Activated effector memory CD4-positive, alpha-beta T cell treated with Interleukin-2 at 50 U/mL for 16 hours (primary cell): ENCODE results near the gene ALDH1A2.
"Not testable (repeated sequence)": the region's sequence is repeated elsewhere in the genome, so short reads cannot be mapped to it uniquely, and the experiment has no call there.

ENCODE experiments used
- DNase-seq: peaks from one replicate; pipeline ENCODE4 v3.0.0-alpha.2; 2020

Gene ALDH1A2

DNA sequence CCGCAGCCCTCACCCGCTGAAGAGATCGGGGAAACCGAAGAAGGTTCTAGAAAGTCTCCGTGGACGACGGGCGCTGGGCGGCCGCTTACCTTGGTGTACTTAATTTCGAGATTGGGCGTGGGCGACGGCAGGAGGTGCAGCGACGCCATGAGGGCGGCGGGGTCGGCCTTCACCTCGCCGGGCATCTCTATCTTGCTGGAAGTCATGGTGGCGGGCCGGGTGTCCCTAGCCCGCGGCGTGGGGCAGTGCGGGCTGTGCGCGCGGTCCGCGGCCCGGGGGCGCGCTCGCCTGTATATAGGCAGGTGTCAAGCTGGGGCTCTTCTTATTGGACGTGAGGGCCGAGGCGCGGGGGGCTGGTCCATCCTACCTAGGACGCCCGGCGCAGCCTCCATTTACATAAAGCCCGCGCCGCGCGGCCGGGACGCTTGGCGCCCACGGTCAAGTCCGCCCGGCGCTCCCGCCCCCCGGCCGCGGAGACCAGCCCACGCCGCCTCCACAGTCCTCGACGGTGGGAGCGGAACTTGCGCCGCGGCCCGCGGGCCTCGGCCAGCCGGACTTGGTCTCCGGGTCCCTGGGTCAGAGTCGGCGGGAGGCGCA, at the start of gene ALDH1A2:
Gene ALDH1A2 (minus strand): TSS at position 267 of the 597 bp plus-strand sequence. CDS start 61 bp downstream, at position 206.
- no peak for DNase-seq

DNA sequence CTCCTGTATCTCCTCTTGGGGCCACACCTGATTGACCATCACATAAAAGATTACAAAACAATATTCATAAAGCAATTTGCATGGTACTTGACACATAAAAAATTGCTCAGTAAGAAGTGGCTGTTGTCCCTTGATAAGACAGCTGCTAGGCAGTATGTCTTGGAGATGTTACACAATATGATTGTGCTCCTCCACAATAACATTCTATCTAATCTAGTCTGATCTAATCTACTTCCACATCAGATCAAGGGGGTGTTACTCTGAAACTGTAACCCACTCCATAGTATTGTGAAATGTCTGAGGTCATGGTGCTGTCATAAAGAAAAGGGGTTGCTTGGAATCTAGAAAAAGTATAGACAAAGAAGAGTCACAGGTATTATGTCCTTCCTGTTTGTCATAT, 49.3 kb upstream of the ALDH1A2 start:
- DNase-seq: no peak

DNA sequence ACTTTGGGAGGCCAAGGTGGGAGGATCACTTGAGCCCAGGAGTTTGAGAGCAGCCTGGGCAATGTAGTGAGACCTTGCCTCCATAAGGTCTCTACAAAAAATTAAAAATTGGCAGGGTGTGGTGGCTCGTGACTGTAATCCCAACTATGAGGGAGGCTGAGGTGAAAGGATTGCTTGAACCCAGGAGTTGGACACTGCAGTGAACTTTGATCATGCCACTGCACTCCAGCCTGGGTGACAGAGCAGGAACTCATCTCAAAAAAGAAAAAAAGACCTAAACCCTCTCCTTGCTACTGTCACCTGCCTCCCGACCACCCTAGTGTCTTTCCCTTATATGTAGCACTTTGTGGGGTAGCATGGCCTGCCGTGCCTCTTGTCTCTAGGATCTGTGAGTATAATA, 48.9 kb upstream of the ALDH1A2 start:
- DNase-seq: no peak

DNA sequence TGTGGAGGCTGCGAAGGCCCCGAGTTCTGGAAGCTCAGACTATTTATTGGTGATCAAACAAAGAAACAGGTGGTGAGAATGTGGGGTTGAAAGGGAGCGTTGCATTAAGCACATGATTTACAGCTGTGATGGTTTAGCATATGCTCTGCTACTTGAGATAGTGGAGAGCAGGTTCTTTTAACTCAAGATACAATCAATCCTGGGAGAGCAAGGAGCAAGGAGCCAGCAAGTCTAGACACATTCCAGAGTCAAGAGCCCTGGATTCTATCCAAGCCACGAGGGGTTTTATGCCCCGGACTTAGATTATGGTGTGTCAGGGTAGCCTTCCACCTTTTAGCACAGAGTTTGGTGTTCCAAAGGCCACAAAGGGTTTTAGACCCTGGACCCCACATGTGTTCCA, 47.8 kb upstream of the ALDH1A2 start:
- not testable (repeated sequence) for DNase-seq

DNA sequence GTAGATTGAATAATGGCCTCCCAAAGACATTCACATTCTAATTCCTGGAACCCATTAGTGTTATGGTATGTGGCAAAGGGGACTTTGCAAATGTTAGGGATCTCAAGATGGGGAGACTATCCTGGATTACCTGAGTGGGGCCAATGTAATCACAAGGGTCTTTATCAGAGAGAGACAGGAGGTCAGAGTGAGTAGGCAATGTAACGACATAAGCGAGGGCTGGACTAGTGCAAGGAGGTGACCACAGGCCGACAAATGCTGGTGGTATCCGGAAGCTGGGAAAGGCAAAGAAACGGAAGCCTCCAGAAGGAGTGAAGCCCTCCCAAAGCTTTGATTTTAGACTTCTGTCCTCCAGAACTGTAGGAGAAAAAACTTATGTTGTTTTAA, 46.2 kb upstream of the ALDH1A2 start:
- no peak for DNase-seq

DNA sequence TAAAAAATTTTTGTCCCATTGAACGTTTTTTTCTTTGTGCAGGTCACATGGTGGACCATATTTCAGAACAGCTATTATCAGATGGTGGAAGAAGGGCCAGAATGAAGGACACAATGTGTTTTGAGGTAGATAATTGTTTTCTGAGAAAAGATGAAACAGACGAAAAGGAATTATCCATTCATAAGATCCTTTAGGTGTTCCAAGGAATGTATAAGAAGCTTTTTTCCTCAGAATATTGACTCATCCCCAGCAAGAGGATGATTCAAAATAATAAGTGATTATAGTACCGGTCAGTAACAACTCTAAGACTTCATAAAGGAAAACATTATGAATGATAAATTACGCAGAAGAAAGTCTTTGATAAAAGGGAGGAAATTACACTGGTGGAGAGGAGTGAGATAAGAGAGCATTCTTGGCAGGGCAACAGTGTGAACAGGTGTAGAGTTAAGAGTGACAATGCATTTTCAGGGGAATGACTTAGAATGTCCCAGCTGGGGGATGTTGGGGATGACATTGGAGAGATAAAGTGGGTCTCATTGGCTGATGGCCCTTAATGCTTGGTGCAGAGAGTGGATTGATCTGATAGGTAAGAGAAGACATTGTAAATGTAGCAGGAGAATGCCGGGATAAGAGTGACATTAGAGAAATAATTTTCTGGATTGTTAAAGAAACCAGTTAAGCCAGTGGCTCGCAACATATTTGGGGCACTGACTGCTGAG, 45.6 kb upstream of the ALDH1A2 start:
- no peak for DNase-seq

DNA sequence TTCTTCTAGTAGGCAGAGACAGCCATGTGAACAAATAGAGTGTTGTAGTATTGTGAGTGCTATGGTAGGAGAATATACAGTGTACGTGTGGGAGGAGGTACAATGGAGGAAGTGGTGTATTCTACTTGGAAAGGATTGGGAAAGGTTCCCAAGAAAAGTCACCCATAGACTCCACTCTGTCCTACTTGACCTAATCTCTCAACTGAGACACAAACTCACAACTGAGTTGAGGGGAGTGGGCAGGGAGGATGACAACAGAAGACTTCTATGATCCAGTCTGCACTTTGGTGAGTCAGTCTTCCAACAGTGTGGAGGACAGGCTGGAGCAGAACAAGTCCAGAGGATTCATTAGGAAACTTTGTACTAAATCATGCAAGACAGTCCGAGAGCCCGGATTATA, 43.9 kb upstream of the ALDH1A2 start:
- DNase-seq: no peak

DNA sequence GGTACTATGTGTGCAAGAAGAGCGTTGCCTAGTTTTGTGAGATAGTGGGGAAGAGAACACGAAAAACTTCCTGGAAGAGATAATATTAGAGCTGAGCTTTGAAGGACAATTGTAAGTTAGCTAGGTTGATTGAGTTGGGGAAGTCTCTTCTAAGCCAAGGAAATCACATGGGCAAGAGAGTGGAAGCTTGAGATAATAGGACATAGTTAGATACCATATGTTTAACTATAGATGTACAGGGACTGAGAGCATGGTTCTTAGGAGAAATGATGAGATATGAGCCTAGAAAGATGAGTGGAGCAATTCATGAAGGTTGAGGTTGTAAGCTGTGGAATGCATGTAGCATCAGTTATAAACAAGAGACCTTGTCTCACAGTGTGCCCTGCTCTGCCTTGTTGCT, 42.6 kb upstream of the ALDH1A2 start:
- no peak for DNase-seq

DNA sequence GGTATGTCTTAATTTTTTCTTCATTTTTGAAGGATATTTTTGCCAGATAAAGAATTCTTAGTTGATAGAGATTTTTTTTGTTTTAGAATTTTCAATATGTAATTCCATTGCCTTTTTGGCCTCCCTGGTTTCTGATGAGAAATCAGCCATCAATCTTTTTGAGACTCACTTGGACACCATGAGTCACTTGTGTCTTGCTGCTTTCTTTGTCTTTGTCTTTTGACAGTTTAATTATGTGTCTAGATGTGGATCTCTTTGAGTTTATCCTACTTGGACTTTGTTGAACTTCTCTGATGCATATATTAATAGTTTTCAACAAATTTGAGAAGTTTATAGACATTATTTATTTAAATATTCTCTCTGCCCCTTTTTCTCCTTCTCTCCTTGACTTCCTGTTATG, 38.0 kb upstream of the ALDH1A2 start:
- no peak for DNase-seq

DNA sequence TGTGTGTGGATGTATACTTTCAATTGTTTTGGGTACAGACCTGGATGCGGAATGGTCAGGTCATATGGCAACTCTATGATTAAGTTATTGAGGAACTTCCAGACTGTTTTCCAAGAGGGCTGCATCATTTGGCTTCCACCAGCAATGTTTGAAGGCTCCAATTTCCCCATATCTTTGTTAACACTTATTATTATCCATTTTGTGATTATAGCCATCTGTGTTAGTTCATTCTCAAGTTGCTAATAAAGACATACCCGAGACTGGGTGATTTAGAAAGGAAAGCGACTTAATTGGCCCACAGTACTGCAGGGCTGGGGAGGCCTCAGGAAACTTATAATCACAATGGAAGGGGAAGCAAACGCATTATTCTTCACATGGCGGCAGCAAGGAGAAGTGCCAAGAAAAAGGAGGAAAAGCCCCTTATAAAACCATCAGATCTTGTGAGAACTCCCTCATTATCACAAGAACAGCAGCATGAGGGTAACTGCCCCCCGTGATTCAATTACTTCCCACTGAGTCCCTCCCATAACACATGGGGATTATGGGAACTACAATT, 31.1 kb upstream of the ALDH1A2 start:
- no peak for DNase-seq

DNA sequence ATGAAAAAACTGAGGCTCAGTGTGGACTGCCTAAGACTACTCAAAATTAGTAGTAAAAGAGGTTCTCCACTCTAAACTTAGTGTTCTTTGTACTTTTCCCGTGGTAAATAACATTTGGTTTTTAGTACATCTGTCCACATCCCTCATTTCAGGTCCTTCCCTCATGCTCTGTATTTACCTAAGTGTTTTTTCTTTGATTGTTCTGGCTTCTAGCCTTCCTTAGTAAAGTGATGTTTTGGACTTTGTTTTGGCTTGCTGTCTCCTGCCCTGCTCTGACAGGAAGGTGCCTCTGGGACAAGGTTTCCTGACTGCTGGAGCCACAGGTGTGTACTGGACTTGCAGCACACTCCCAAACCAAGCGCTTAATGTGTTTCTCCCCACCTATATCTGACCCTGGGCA, 29.9 kb upstream of the ALDH1A2 start:
- no peak for DNase-seq

DNA sequence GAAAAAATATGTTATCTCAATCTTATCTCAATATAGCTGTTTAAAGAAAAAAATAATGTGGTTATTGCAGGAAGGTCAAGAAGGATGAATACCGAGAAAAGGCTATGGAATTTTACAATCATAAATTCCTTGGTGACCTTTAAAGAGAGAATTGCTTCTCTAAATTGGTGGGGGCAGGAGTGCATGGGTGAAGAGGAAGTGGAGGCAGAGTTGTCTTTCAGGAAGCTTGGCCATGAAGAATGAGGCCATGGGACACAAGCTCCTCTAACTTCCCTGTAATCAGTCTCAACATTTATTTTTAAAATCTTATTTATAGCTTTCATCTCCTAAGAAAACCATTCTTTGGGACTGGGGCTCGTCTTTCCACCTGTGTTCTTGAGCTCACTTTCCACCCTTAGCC, 22.4 kb upstream of the ALDH1A2 start:
- DNase-seq: no peak

DNA sequence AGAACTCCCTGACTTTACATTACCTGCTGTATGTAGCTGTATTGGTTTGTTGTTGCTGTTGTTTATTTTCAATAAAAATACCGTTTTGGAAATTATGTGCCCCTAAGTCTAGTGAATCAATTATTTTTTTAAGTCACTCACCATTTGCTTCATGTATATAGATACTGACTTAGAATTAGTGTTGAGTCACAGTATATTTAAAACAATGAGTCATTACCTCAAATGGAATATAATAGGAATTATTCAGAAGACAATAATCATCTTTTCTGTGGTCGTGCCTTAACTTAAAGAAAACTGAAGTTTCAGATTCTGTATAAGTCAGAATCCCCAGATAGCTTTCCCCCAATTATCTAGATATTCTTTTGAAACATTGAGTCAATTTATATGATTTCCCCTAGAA, 21.0 kb upstream of the ALDH1A2 start:
- no peak for DNase-seq

DNA sequence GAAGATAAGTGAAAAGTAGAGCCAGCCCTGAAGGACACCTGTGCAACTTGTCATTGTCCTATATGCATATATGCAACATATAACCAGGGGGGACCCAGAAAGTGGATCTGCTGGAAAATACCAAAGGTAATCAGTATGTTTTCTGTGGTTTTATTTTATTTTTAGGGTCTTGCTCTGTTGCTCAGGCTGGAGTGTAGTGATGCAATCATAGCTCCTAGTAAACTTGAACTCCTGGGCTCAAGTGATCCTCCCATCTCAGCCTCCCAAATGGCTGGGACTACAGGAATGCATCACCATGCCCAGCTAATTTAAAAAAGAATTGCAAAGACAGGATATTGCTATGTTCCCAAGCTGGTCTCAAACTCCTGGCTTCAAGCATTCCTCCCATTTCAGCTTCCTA, 18.0 kb upstream of the ALDH1A2 start:
- DNase-seq: no peak

DNA sequence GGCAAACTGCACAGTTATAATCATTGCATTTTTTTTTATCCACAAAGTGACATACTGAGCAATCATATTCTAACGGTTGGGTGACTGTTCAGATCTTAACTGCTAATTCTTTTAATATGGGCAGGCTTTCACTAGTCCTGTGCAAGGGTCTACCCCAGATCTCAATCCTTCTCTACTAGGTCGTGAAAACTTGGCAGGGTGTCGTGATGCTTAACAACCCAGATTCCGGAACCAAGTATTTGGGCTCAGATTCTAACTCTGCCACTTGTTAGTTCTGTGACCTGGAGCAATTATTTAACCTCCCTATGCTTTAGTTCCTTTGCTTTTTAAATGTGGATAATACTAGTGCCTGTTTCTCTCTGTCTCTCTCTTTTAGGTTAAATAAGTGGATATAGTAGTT, 16.4 kb upstream of the ALDH1A2 start:
- no peak for DNase-seq

DNA sequence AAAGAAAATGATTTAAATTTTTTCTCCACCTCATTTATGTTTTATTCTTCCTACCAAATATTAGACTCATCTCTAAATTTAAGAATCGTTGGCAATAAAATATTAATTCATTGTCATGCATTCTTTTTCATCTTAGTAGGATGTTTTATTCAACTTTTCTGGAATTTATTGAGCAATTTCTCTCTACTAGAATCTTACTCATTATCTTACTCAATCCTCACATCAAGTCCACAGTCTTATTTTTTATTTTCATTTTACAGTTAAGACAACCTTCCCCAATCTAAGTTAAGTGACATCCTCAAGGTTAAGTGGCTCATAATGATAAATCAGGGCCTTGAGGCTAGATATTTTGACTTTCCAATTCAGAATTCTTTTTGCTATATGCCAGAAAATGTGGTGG, 15.9 kb upstream of the ALDH1A2 start:
- no peak for DNase-seq

DNA sequence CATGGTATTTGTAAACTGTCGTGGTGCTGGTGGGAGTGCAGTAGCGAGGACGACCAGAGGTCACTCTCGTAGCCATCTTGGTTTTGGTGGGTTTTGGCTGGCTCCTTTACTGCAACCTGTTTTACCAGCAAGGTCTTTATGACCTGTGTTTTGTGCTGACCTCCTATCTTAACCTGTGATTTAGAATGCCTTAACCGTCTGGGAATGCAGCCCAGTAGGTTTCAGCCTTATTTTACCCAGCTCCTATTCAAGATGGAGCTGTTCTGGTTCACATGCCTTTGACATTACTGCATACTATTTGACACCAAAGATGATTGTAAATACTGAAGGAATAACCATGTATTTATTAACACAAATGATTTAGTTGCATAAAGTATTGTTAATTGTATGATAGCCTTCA, 15.4 kb upstream of the ALDH1A2 start:
- not testable (repeated sequence) for DNase-seq

DNA sequence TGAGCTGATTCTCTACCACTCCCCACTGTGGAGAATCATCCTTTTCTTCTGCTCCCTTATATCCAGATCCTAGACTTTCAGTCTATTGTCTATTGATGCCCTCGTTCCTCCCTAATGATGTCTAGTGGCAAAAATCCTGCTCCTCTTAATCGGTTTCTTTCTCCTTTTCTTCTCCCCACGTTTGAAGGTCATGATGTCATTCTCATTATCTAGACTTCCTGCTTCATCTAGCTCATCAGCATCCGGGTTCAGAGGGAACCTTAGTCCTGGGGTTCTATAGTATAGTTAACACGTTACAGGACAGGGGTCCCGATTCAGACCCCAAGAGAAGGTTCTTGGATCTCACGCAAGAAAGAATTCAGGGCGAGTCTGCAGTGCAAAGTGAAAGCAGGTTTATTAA, 14.9 kb upstream of the ALDH1A2 start:
- no peak for DNase-seq

DNA sequence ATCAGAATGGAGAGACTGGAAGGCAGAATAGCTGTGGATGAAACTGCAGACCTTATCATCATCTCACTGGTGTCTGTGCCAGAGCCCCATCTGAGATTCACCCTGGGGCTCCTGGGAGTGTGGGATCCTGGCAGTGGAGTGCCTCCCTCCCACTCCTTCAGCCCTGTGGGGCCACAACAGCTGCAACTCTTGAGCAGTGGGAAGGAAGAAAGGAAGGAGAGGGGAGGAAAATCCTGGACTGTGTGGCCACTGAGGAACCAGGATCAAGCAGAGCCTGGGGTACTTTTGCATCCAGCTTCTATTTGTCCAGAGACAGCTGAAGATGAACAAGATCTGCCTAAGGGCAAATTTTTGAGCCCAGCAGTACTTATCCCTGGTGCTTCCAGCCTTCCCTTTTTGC, 13.1 kb upstream of the ALDH1A2 start:
- no peak for DNase-seq

DNA sequence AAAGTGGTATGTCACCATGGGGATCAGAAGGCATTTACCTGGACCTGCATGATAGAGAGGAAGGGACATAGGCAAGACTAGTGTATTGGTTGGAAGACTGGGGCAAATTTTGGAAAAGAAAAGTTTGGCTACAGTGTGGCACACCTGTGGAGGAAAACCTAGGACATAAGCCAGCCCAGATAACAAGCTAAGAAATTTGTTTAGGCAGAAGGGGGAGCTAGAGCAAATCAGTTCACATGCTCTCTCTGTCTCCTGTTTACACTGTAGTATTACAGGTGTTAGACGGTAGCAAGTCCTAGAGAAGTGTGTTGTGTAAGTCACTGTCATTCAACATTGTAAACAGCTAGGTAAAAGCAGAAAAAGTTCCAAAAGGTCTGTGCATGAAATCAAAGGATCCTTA, 11.9 kb upstream of the ALDH1A2 start:
- DNase-seq: no peak

DNA sequence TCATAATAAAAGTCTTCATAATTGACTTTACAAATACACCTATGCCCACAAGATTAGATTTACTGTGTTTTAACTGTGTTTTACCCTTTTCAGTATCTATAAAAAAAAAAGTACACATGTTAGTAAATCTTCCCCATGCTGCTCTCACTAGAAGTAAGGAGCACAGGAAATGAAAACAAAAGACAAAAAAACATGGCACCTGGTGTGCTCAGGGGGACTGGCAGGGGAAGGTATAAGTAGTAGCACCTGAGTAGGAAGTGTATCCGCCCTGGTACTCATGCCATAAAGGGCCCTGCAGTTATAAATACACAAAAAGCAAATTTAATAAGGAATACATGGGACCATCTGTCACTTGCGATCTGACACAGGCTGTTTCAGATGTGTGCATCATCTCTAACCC, 8.9 kb upstream of the ALDH1A2 start:
- no peak for DNase-seq

DNA sequence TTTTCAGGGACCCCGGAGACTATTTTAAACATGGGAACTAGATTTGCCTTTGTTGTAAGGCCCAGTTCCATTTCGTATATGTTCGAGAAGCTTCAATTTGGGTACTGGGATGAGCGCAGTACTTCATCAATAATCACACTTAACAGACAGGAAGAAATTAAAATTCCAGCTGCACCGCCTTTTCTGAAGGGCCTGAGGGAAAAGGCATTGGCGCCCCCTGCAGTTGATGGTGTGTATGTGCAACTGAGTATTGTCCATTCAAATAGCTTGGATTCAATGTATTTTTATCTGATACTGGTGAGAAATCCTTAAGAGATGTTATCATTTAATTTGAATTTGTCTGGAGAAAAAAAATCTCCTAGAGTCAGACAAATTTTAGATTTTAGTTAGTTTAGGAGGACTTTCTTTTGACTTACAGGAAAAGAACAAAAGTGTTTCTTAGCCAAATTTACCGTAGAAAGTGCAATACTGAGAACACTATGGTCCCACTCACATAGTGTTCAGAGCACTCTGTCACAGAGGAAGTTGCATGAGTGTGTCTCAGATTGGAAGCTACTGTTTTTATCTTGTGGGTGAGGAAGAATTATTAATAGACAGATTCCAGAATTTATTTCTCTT, 5.4 kb upstream of the ALDH1A2 start:
- DNase-seq: no peak

DNA sequence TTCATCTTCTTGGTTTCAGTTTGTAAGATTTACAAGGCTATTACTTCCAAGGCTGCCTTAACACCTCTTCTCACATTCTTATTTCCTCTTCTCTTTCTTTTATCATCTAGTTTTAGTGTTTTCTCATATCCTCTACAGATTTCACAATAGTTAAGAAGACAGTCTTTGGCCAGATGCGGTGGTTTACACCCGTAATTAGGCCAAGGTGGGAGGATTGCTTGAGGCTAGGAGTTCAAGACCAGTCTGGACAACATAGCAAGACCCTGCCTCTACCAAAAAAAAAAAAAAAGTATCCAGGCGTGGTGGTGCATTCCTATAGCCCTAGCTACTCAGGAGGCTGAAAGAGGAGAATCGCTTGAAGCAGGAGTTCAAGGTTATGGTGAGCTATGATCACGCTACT, 3.5 kb upstream of the ALDH1A2 start:
- DNase-seq: no peak
